Stimulated activated CD4-positive, alpha-beta T cell treated with anti-CD3 and anti-CD28 coated beads, Interleukin-2, amount 100 ng/mL, for 24 hours (primary cell): Measurements from ENCODE around the gene NKX2-3.

ENCODE experiments used
- DNase-seq, 2 donors: peaks; one replicate each; pipeline ENCODE4 v3.0.0-alpha.2; 2020

Gene NKX2-3

DNA sequence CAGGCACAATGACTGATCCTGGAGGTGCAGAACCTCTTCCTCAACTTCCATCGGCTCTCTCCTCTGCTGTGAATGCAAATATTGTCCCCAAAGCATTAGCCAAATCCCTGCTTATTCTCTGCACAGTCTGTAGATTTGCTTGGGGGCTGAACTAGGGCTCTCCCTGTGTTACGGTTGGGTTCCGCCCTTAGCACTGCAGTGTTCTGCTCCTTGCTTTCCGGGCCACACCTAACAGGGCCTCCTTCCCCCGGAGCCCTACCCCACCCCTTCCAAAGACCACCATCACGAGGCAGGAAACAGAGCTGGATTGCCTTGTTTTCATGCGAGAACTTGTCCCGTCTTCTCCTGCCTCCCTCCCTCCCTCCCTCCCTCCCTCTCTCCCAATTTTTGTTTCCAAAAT, 50.9 kb downstream of the NKX2-3 start:
- no peak for DNase-seq
